Astrocyte (in vitro differentiated cells and primary cell): ENCODE data around the gene TSGA10. TPM values are rescaled to one million over a fixed set of nuclear protein-coding genes. Genes with fewer than 3 reads are reported as not detected.

Source experiments
- DNase-seq: peaks from one replicate; pipeline ENCODE4 v3.0.0-alpha.2; 2010; ENCODE audit warnings: low read depth
- FAIRE-seq: peaks from 2 replicates; lab custom pipeline; 2011; peaks lifted over from hg19 to GRCh38; lab: Jason Lieb, UNC
- H2AFZ ChIP-seq: 2 replicates; pipeline ENCODE4 v1.6.0; 2012; ENCODE audit warnings: low read depth, low read length, inconsistent platforms
- H3K27ac ChIP-seq: 2 replicates; pipeline ENCODE4 v1.5.1; 2011; ENCODE audit warnings: low read depth, low read length, inconsistent platforms
- H3K27me3 ChIP-seq: 2 replicates; pipeline ENCODE4 v1.6.0; 2011; ENCODE audit warnings: low read length, inconsistent platforms; ENCODE audit not compliant: insufficient read depth
- H3K36me3 ChIP-seq: 2 replicates; pipeline ENCODE4 v1.5.1; 2011; ENCODE audit warnings: low read length, inconsistent platforms; ENCODE audit not compliant: insufficient read depth
- H3K4me1 ChIP-seq: 2 replicates; pipeline ENCODE4 v1.5.1; 2011; ENCODE audit warnings: low read length, inconsistent platforms; ENCODE audit not compliant: insufficient read depth
- H3K4me2 ChIP-seq: 2 replicates; pipeline ENCODE4 v1.6.0; 2012; ENCODE audit warnings: low read length, inconsistent platforms
- H3K4me3 ChIP-seq: 2 replicates; pipeline ENCODE4 v1.5.1; 2011; ENCODE audit warnings: low read depth, mild to moderate bottlenecking, low read length, inconsistent platforms; ENCODE audit not compliant: insufficient read depth
- H3K79me2 ChIP-seq: 2 replicates; pipeline ENCODE4 v1.6.0; 2012; ENCODE audit warnings: mild to moderate bottlenecking, low read length, inconsistent platforms; ENCODE audit not compliant: insufficient read depth
- H3K9ac ChIP-seq: 2 replicates; pipeline ENCODE4 v1.6.0; 2012; ENCODE audit warnings: mild to moderate bottlenecking, low read length, inconsistent platforms
- H3K9me3 ChIP-seq: 2 replicates; pipeline ENCODE4 v1.5.1; 2012; ENCODE audit warnings: low read depth, mild to moderate bottlenecking, low read length, inconsistent platforms; ENCODE audit not compliant: insufficient read depth
- H4K20me1 ChIP-seq: 2 replicates; pipeline ENCODE4 v1.6.0; 2012; ENCODE audit warnings: low read length, inconsistent platforms; ENCODE audit not compliant: insufficient read depth
- H3K27ac Mint-ChIP-seq: one replicate; pipeline ENCODE4 v1.8.0; 2021; ENCODE audit warnings: mild to moderate bottlenecking, mixed read lengths; ENCODE audit not compliant: unreplicated experiment
- H3K27me3 Mint-ChIP-seq: one replicate; pipeline ENCODE4 v1.8.0; 2021; ENCODE audit warnings: low read depth, mixed read lengths; ENCODE audit not compliant: unreplicated experiment
- H3K36me3 Mint-ChIP-seq: one replicate; pipeline ENCODE4 v1.8.0; 2021; ENCODE audit warnings: low read depth, mixed read lengths; ENCODE audit not compliant: unreplicated experiment
- H3K4me1 Mint-ChIP-seq: one replicate; pipeline ENCODE4 v1.8.0; 2021; ENCODE audit warnings: low read depth, mixed read lengths; ENCODE audit not compliant: unreplicated experiment
- H3K4me3 Mint-ChIP-seq: one replicate; pipeline ENCODE4 v1.8.0; 2021; ENCODE audit warnings: mild to moderate bottlenecking, moderate library complexity, mixed read lengths; ENCODE audit not compliant: unreplicated experiment
- H3K9me3 Mint-ChIP-seq: one replicate; pipeline ENCODE4 v1.8.0; 2021; ENCODE audit warnings: mild to moderate bottlenecking, mixed read lengths; ENCODE audit not compliant: unreplicated experiment
- EZH2 ChIP-seq: IDR thresholded peaks from 2 replicates; pipeline ENCODE4 v1.6.1; 2012; ENCODE audit warnings: mild to moderate bottlenecking, low read length, inconsistent platforms; ENCODE audit not compliant: insufficient read depth
- total RNA-seq: library from RNA; stranded (reverse); gene quantifications from 2 replicates; pipeline ENCODE4 v1.2.1, GENCODE V29; 2021
- TF ChIP-seq, protein P1 (sequence below): IDR thresholded peaks from 2 replicates; pipeline ENCODE4 v1.5.1; 2011; ENCODE audit warnings: low read depth, mild to moderate bottlenecking, inconsistent platforms, low read length, moderate library complexity; ENCODE audit not compliant: insufficient read depth

TSGA10 gene
- total RNA-seq, 1 donor from 2014 or later = 3.9 TPM

DNA sequence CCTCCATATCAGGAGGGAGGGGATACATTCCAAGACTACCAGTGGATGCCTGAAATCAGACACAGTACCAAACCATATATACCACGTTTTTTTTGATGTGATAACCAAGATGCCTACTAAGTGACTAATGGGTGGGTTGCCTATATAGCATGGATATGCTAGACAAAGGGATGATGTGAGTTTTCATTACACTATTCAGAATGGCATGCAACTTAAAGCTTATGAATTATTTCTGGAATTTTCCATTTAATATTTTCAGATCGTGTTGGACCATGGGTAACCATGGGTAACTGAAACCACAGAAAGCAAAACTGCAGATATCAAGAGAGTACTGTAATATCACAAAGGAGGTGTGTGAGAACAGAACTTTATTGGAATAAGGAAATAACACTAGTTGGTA, 179.1 kb downstream of the TSGA10 start:
- Histone ChIP-seq H3K79me2 (no peaks in the 10 kb centered on the region), H3K4me3 (no peak overlapping the region), H4K20me1 (no peaks in the 10 kb centered on the region), H3K36me3 (no peaks in the 10 kb centered on the region), H3K4me2 (no peak overlapping the region), H2AFZ (no peak overlapping the region), H3K27ac (no peak overlapping the region), H3K9ac (no peak overlapping the region), H3K4me1 (no peaks in the 10 kb centered on the region), H3K27me3 (no peaks in the 10 kb centered on the region), H3K9me3 (no peaks in the 10 kb centered on the region)
- TF ChIP-seq EZH2 = no peak
- TF ChIP-seq, protein P1, sequence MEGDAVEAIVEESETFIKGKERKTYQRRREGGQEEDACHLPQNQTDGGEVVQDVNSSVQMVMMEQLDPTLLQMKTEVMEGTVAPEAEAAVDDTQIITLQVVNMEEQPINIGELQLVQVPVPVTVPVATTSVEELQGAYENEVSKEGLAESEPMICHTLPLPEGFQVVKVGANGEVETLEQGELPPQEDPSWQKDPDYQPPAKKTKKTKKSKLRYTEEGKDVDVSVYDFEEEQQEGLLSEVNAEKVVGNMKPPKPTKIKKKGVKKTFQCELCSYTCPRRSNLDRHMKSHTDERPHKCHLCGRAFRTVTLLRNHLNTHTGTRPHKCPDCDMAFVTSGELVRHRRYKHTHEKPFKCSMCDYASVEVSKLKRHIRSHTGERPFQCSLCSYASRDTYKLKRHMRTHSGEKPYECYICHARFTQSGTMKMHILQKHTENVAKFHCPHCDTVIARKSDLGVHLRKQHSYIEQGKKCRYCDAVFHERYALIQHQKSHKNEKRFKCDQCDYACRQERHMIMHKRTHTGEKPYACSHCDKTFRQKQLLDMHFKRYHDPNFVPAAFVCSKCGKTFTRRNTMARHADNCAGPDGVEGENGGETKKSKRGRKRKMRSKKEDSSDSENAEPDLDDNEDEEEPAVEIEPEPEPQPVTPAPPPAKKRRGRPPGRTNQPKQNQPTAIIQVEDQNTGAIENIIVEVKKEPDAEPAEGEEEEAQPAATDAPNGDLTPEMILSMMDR = no peak
- no peak for DNase-seq
- no peak for FAIRE-seq
- no peak overlapping the region for H3K4me3 Mint-ChIP-seq
- H3K9me3 Mint-ChIP-seq = peaks cover 39% of the 10 kb centered on the region
- H3K27me3 Mint-ChIP-seq = peaks cover 2% of the 10 kb centered on the region
- no peak overlapping the region for H3K27ac Mint-ChIP-seq
- H3K36me3 Mint-ChIP-seq = no peaks in the 10 kb centered on the region
- no peaks in the 10 kb centered on the region for H3K4me1 Mint-ChIP-seq

DNA sequence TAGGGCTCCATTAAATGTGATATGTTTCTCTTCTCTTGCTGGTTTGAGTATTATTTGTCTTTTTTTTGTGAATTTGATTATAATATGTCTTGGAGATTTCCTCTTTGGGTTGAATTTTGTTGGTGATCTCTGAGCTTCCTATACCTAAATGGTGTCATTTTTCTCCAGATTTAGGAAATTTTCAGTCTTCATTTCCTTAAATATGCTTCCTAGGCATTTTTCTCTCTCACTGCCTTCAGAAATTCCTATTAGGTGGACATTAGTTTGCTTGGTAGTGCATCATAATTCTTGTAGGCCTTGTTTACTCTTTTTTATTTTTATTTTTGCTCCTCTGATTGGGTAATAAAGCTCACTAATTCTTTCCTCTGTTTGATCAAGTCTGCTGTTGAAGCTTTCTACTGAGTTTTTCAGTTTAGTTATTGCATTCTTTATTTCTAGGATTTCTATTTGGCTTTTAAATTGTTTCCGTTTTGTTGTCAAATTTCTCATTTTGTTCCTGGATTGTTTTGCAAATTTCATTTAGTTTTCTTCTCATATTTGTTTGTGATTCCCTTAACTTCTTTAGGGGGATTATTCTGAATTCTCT, 182.1 kb downstream of the TSGA10 start:
- DNase-seq (no peak), FAIRE-seq (no peak)
- TF ChIP-seq EZH2 = no peak
- TF ChIP-seq, protein P1 = no peak
- Histone ChIP-seq H3K9ac (no peak overlapping the region), H4K20me1 (no peaks in the 10 kb centered on the region), H3K4me2 (no peak overlapping the region), H2AFZ (no peak overlapping the region), H3K9me3 (no peaks in the 10 kb centered on the region), H3K79me2 (no peaks in the 10 kb centered on the region), H3K27me3 (no peaks in the 10 kb centered on the region), H3K4me3 (no peak overlapping the region), H3K4me1 (no peaks in the 10 kb centered on the region), H3K36me3 (no peaks in the 10 kb centered on the region), H3K27ac (no peak overlapping the region)
- Mint-ChIP-seq H3K27me3 (no peaks in the 10 kb centered on the region), H3K27ac (no peak overlapping the region), H3K4me3 (no peak overlapping the region), H3K36me3 (no peaks in the 10 kb centered on the region), H3K9me3 (peaks cover 33% of the 10 kb centered on the region), H3K4me1 (no peaks in the 10 kb centered on the region)

DNA sequence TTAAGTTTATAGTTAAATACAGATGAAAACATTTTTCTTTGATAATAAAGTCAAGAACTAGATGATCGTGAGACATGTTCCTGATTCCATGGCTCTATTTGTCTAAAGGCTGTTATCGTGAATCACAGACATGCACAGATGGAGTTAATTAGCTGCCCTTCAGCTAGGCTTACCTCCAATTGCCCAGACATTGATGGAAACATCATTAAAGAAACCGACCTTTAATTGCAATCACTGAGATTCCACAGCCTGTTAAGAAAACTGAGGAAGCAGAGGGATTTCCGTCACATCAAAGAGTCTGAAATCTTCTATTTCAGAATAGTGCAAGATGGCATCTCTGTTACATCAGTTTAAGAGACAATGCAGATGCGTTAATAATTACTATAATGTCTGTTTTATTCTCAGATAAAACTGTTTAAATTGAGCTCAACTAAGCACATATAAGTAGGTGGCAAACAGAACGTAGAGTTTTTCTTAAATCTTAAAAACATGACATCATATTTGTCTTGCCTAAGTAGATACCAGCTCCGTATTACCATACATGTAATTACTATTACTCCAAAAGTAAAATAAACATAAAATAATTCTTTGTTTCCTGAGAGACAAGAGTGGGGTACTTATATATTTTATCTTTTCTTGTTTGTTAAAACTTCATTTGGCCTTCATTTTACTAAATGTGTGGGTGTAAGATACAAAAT, 194.8 kb downstream of the TSGA10 start:
- Histone ChIP-seq H3K4me1 (no peaks in the 10 kb centered on the region), H3K9me3 (no peaks in the 10 kb centered on the region), H3K27me3 (no peaks in the 10 kb centered on the region), H3K79me2 (no peaks in the 10 kb centered on the region), H3K9ac (no peak overlapping the region), H3K27ac (no peak overlapping the region), H3K36me3 (no peaks in the 10 kb centered on the region), H3K4me3 (no peak overlapping the region), H4K20me1 (no peaks in the 10 kb centered on the region), H2AFZ (no peak overlapping the region), H3K4me2 (no peak overlapping the region)
- TF ChIP-seq EZH2 = no peak
- TF ChIP-seq, protein P1 = no peak
- Mint-ChIP-seq H3K36me3 (no peaks in the 10 kb centered on the region), H3K27me3 (peaks cover 4% of the 10 kb centered on the region), H3K9me3 (peaks cover 10% of the 10 kb centered on the region), H3K4me3 (no peak overlapping the region), H3K4me1 (no peaks in the 10 kb centered on the region), H3K27ac (no peak overlapping the region)
- DNase-seq (no peak), FAIRE-seq (no peak)
